ENCODE measurements around the gene ASAP2.

ASAP2 gene

GRCh38 chr2:9407363-9407811 is 200.8 kb downstream of the ASAP2 start:
- Histone ChIP-seq H3K9ac (ENCODE audit: low read depth, low read length) (no peak overlapping the region), H3K4me3 (ENCODE audit: low read length) (no peak overlapping the region), H3K9me3 (replicated peaks; ENCODE audit: low read length) (no peaks in the 10 kb centered on the region), H3K4me1 (ENCODE audit: control insufficient read depth, insufficient read depth, low read length) (peaks cover 4% of the 10 kb centered on the region), H3K27me3 (ENCODE audit: control insufficient read depth, insufficient read depth, low read length) (no peaks in the 10 kb centered on the region), H3K36me3 (ENCODE audit: insufficient read depth, low read length) (peaks cover 71% of the 10 kb centered on the region), H3K4me2 (ENCODE audit: low read length) (no peak overlapping the region)

GRCh38 chr2:9408641-9409151 is 202.1 kb downstream of the ASAP2 start:
- peaks cover 65% of the 10 kb centered on the region for H3K36me3 ChIP-seq (ENCODE audit: insufficient read depth, low read length)

GRCh38 chr2:9410108-9410507 is 203.5 kb downstream of the ASAP2 start:
- peaks cover 52% of the 10 kb centered on the region for H3K36me3 ChIP-seq (ENCODE audit: insufficient read depth, low read length)
- H3K27me3 ChIP-seq (ENCODE audit: control insufficient read depth, insufficient read depth, low read length) = no peaks in the 10 kb centered on the region
- no peak overlapping the region for H3K9ac ChIP-seq (ENCODE audit: low read depth, low read length)
- H3K4me1 ChIP-seq (ENCODE audit: control insufficient read depth, insufficient read depth, low read length) = no peaks in the 10 kb centered on the region
- H3K4me2 ChIP-seq (ENCODE audit: low read length) = no peak overlapping the region
- no peak overlapping the region for H3K4me3 ChIP-seq (ENCODE audit: low read length)
- no peaks in the 10 kb centered on the region for H3K9me3 ChIP-seq (replicated peaks; ENCODE audit: low read length)

More at GRCh38 chr2:9408641-9409151, 202.1 kb downstream of the ASAP2 start:
- H3K4me1 ChIP-seq (ENCODE audit: control insufficient read depth, insufficient read depth, low read length) = peaks cover 2% of the 10 kb centered on the region
- no peak overlapping the region for H3K4me3 ChIP-seq (ENCODE audit: low read length)
- H3K4me2 ChIP-seq (ENCODE audit: low read length) = no peak overlapping the region
- H3K27me3 ChIP-seq (ENCODE audit: control insufficient read depth, insufficient read depth, low read length) = no peaks in the 10 kb centered on the region
- H3K9ac ChIP-seq (ENCODE audit: low read depth, low read length) = no peak overlapping the region
- no peaks in the 10 kb centered on the region for H3K9me3 ChIP-seq (replicated peaks; ENCODE audit: low read length)

- peaks cover 48% of the 10 kb centered on the region for H3K36me3 ChIP-seq (ENCODE audit: insufficient read depth, low read length)
- no peaks in the 10 kb centered on the region for H3K9me3 ChIP-seq (replicated peaks; ENCODE audit: low read length)
- H3K4me1 ChIP-seq (ENCODE audit: control insufficient read depth, insufficient read depth, low read length) = peaks cover 13% of the 10 kb centered on the region
Measured at GRCh38 chr2:9412781-9413180, 206.2 kb downstream of the ASAP2 start.

GRCh38 chr2:9415516-9416169 is 209.0 kb downstream of the ASAP2 start:
- H3K36me3 ChIP-seq (ENCODE audit: insufficient read depth, low read length) = peaks cover 51% of the 10 kb centered on the region
- H3K9me3 ChIP-seq (replicated peaks; ENCODE audit: low read length) = no peaks in the 10 kb centered on the region

More at GRCh38 chr2:9412781-9413180, 206.2 kb downstream of the ASAP2 start:
- H3K9ac ChIP-seq (ENCODE audit: low read depth, low read length) = no peak overlapping the region
- no peaks in the 10 kb centered on the region for H3K27me3 ChIP-seq (ENCODE audit: control insufficient read depth, insufficient read depth, low read length)
- no peak overlapping the region for H3K4me3 ChIP-seq (ENCODE audit: low read length)
- no peak overlapping the region for H3K4me2 ChIP-seq (ENCODE audit: low read length)

GRCh38 chr2:9416267-9416961 is 209.8 kb downstream of the ASAP2 start:
- Histone ChIP-seq H3K9ac (ENCODE audit: low read depth, low read length) (no peak overlapping the region), H3K4me3 (ENCODE audit: low read length) (no peak overlapping the region), H3K36me3 (ENCODE audit: insufficient read depth, low read length) (peaks cover 47% of the 10 kb centered on the region), H3K27me3 (ENCODE audit: control insufficient read depth, insufficient read depth, low read length) (no peaks in the 10 kb centered on the region), H3K4me2 (ENCODE audit: low read length) (no peak overlapping the region), H3K9me3 (replicated peaks; ENCODE audit: low read length) (no peaks in the 10 kb centered on the region), H3K4me1 (ENCODE audit: control insufficient read depth, insufficient read depth, low read length) (peaks cover 13% of the 10 kb centered on the region)

More at GRCh38 chr2:9415516-9416169, 209.0 kb downstream of the ASAP2 start:
- H3K27me3 ChIP-seq (ENCODE audit: control insufficient read depth, insufficient read depth, low read length) = no peaks in the 10 kb centered on the region
- peaks cover 13% of the 10 kb centered on the region for H3K4me1 ChIP-seq (ENCODE audit: control insufficient read depth, insufficient read depth, low read length)
- no peak overlapping the region for H3K9ac ChIP-seq (ENCODE audit: low read depth, low read length)
- no peak overlapping the region for H3K4me2 ChIP-seq (ENCODE audit: low read length)
- H3K4me3 ChIP-seq (ENCODE audit: low read length) = no peak overlapping the region

- H3K27me3 ChIP-seq (ENCODE audit: control insufficient read depth, insufficient read depth, low read length) = no peaks in the 10 kb centered on the region
Measured at GRCh38 chr2:9416962-9417316, 210.3 kb downstream of the ASAP2 start.

GRCh38 chr2:9417725-9418124 is 211.1 kb downstream of the ASAP2 start:
- no peaks in the 10 kb centered on the region for H3K27me3 ChIP-seq (ENCODE audit: control insufficient read depth, insufficient read depth, low read length)
- H3K36me3 ChIP-seq (ENCODE audit: insufficient read depth, low read length) = peaks cover 41% of the 10 kb centered on the region
- no peak overlapping the region for H3K4me2 ChIP-seq (ENCODE audit: low read length)
- H3K4me1 ChIP-seq (ENCODE audit: control insufficient read depth, insufficient read depth, low read length) = peaks cover 20% of the 10 kb centered on the region
- no peak overlapping the region for H3K4me3 ChIP-seq (ENCODE audit: low read length)
- no peaks in the 10 kb centered on the region for H3K9me3 ChIP-seq (replicated peaks; ENCODE audit: low read length)
- H3K9ac ChIP-seq (ENCODE audit: low read depth, low read length) = no peak overlapping the region

More at GRCh38 chr2:9416962-9417316, 210.3 kb downstream of the ASAP2 start:
- Histone ChIP-seq H3K9me3 (replicated peaks; ENCODE audit: low read length) (no peaks in the 10 kb centered on the region), H3K36me3 (ENCODE audit: insufficient read depth, low read length) (peaks cover 47% of the 10 kb centered on the region), H3K4me1 (ENCODE audit: control insufficient read depth, insufficient read depth, low read length) (peaks cover 17% of the 10 kb centered on the region), H3K9ac (ENCODE audit: low read depth, low read length) (no peak overlapping the region), H3K4me2 (ENCODE audit: low read length) (no peak overlapping the region), H3K4me3 (ENCODE audit: low read length) (no peak overlapping the region)

- Histone ChIP-seq H3K36me3 (ENCODE audit: insufficient read depth, low read length) (peaks cover 36% of the 10 kb centered on the region), H3K9me3 (replicated peaks; ENCODE audit: low read length) (no peaks in the 10 kb centered on the region), H3K4me1 (ENCODE audit: control insufficient read depth, insufficient read depth, low read length) (peaks cover 20% of the 10 kb centered on the region), H3K4me3 (ENCODE audit: low read length) (no peak overlapping the region), H3K9ac (ENCODE audit: low read depth, low read length) (no peak overlapping the region), H3K27me3 (ENCODE audit: control insufficient read depth, insufficient read depth, low read length) (no peaks in the 10 kb centered on the region), H3K4me2 (ENCODE audit: low read length) (no peak overlapping the region)
Measured at GRCh38 chr2:9418746-9419145, 212.1 kb downstream of the ASAP2 start.

GRCh38 chr2:9419541-9419940 is 212.9 kb downstream of the ASAP2 start:
- H3K27me3 ChIP-seq (ENCODE audit: control insufficient read depth, insufficient read depth, low read length) = no peaks in the 10 kb centered on the region

GRCh38 chr2:9420495-9420894 is 213.9 kb downstream of the ASAP2 start:
- H3K9me3 ChIP-seq (replicated peaks; ENCODE audit: low read length) = no peaks in the 10 kb centered on the region
- peaks cover 31% of the 10 kb centered on the region for H3K4me1 ChIP-seq (ENCODE audit: control insufficient read depth, insufficient read depth, low read length)
- H3K27me3 ChIP-seq (ENCODE audit: control insufficient read depth, insufficient read depth, low read length) = no peaks in the 10 kb centered on the region
- no peak overlapping the region for H3K4me3 ChIP-seq (ENCODE audit: low read length)
- peak overlapping the region; percentile 39 for H3K4me2 ChIP-seq (ENCODE audit: low read length)
- no peak overlapping the region for H3K9ac ChIP-seq (ENCODE audit: low read depth, low read length)
- peaks cover 36% of the 10 kb centered on the region for H3K36me3 ChIP-seq (ENCODE audit: insufficient read depth, low read length)

More at GRCh38 chr2:9419541-9419940, 212.9 kb downstream of the ASAP2 start:
- Histone ChIP-seq H3K4me3 (ENCODE audit: low read length) (no peak overlapping the region), H3K36me3 (ENCODE audit: insufficient read depth, low read length) (peaks cover 36% of the 10 kb centered on the region), H3K9me3 (replicated peaks; ENCODE audit: low read length) (no peaks in the 10 kb centered on the region), H3K9ac (ENCODE audit: low read depth, low read length) (no peak overlapping the region), H3K4me2 (ENCODE audit: low read length) (no peak overlapping the region), H3K4me1 (ENCODE audit: control insufficient read depth, insufficient read depth, low read length) (peaks cover 25% of the 10 kb centered on the region)

All from skeletal muscle satellite cell (primary cell).